Pancreas (tissue), 10 donors: Measurements from ENCODE around the gene TSPOAP1. TPM values are rescaled to one million over a fixed set of nuclear protein-coding genes. Genes with fewer than 3 reads are reported as not detected.

ENCODE experiments used
- ATAC-seq, 4 donors: fragments of 200-7000 bp; cut with Tn5 transposase; one replicate each; pipeline versions ENCODE4 v1.8.0 to v1.9.1; 2020; ENCODE audit warnings: mild to moderate bottlenecking in 4 of 4, moderate library complexity in 4 of 4
- DNase-seq, 6 donors: peaks; one replicate each; pipeline ENCODE4 v3.0.0-alpha.2; 2020
- FAIRE-seq: peaks from 2 replicates; lab custom pipeline; 2012; peaks lifted over from hg19 to GRCh38; lab: Jason Lieb, UNC
- H3K27ac ChIP-seq, 4 donors: fragments of 200-600 bp; sonication (generic); 1 replicate in 3 of 4; 2 replicates in 1 of 4; pipeline versions ENCODE4 v1.5.0 to v1.8.0; 2020
- H3K27me3 ChIP-seq, 4 donors: fragments of 200-600 bp; one replicate each; pipeline ENCODE4 v1.8.0; 2021
- H3K36me3 ChIP-seq, 3 donors: fragments of 200-600 bp; sonication (generic) in 1 of 3; one replicate each; pipeline versions ENCODE4 v1.5.0 to v1.8.0; 2020 to 2021
- H3K4me1 ChIP-seq, 3 donors: fragments of 200-600 bp; one replicate each; pipeline ENCODE4 v1.8.0; 2021
- H3K4me3 ChIP-seq, 4 donors: fragments of 200-600 bp; sonication (generic) in 2 of 4; one replicate each; pipeline versions ENCODE4 v1.5.0 to v1.8.0; 2020 to 2021
- H3K9me3 ChIP-seq, 4 donors: fragments of 200-600 bp; one replicate each; pipeline ENCODE4 v1.8.0; 2021
- WGBS, 2 donors: extraction: QIAGEN DNeasy Blood & Tissue Kit; methylation state at CpG; one replicate each; pipeline ENCODE4 v1.1.7; 2013; 5-methylcytosine and 5-hydroxymethylcytosine counted together
- intact Hi-C, 3 donors: fragments of 100-400 bp; cut with DNase I; formaldehyde crosslinking; loops; one replicate each; pipeline versions ENCODE4 v1.11.1 to v1.14.2; 2022
- polyA plus RNA-seq, 2 donors: library from polyadenylated mRNA; stranded (reverse); fragments of 200-250 nt; gene quantifications; one replicate each; pipeline ENCODE4 v1.2.3, GENCODE V29; 2013
- total RNA-seq, 6 donors: library from RNA; stranded (reverse); fragmentation: NEBNext Ultra II Directional in 4 of 6; extraction: Animal tissue kit (Norgen Biotek cat#: 25700) in 4 of 6; gene quantifications; one replicate each; pipeline versions ENCODE4 v1.2.1 to v1.2.4, GENCODE V29; 2021 to 2023
- TF ChIP-seq, protein P1 (sequence below), 4 donors: fragments of 200-600 bp; sonication (generic) in 3 of 4; IDR thresholded peaks; one replicate each; pipeline versions ENCODE4 v1.5.0 to v1.8.0; 2021; ENCODE audit warnings: antibody characterized with exemption in 4 of 4
- donor health status: healthy with polysubstance abuse.
- donor health status: DM: no; HTN: no; CAD: no; lungs with moderate emphysema.
- donor health status: DM: no; HTN: no; CAD: no.
- donor health status: control.
- donor health status: control.
- donor health status: Bipolar disorder and iron deficiency.
- donor health status: DM: yes; HTN: yes; CAD: no.
- donor health status: DM: no; HTN: no; CAD: no.
- donor health status: DM: no; HTN: no; CAD: no.
- donor health status: DM: yes; HTN: yes; CAD: no.

TSPOAP1 gene
- total and polyA plus RNA-seq, 8 donors = 7.0 to 90.2 (median 14.8) TPM

GRCh38 chr17:58291246-58291645, 37.3 kb downstream of the TSPOAP1 start:
- FAIRE-seq = no peak

GRCh38 chr17:58289869-58290268, 38.7 kb downstream of the TSPOAP1 start:
- ATAC-seq (no peak), FAIRE-seq (no peak), DNase-seq (no peak)
- Histone ChIP-seq H3K27ac (no peak overlapping the region), H3K4me3 (no peak overlapping the region), H3K4me1 (no peaks in the 10 kb centered on the region), H3K36me3 (no peaks in the 10 kb centered on the region), H3K9me3 (no peaks in the 10 kb centered on the region), H3K27me3 (peaks cover 0 to 23% (median 3%) of the 10 kb centered on the region in 4 donors)
- TF ChIP-seq, protein P1, sequence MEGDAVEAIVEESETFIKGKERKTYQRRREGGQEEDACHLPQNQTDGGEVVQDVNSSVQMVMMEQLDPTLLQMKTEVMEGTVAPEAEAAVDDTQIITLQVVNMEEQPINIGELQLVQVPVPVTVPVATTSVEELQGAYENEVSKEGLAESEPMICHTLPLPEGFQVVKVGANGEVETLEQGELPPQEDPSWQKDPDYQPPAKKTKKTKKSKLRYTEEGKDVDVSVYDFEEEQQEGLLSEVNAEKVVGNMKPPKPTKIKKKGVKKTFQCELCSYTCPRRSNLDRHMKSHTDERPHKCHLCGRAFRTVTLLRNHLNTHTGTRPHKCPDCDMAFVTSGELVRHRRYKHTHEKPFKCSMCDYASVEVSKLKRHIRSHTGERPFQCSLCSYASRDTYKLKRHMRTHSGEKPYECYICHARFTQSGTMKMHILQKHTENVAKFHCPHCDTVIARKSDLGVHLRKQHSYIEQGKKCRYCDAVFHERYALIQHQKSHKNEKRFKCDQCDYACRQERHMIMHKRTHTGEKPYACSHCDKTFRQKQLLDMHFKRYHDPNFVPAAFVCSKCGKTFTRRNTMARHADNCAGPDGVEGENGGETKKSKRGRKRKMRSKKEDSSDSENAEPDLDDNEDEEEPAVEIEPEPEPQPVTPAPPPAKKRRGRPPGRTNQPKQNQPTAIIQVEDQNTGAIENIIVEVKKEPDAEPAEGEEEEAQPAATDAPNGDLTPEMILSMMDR (IDR thresholded peaks at IDR 0.05) = no peak
- intact Hi-C loops = no loop called here
- 14 to 20% methylated on average over 2 of the region's 2 CpGs for WGBS, 2 donors

More at GRCh38 chr17:58291246-58291645, 37.3 kb downstream of the TSPOAP1 start:
- H3K4me1 ChIP-seq = no peaks in the 10 kb centered on the region
- ATAC-seq (no peak), DNase-seq (no peak)
- WGBS, 2 donors = 54 to 57% methylated on average over 5 of the region's 5 CpGs
- H3K9me3 ChIP-seq = no peaks in the 10 kb centered on the region
- H3K27me3 ChIP-seq = peaks cover 0 to 23% (median 3%) of the 10 kb centered on the region in 4 donors
- H3K27ac ChIP-seq = no peak overlapping the region
- no peaks in the 10 kb centered on the region for H3K36me3 ChIP-seq
- H3K4me3 ChIP-seq = no peak overlapping the region
- TF ChIP-seq, protein P1 (IDR thresholded peaks at IDR 0.05) = no peak
- intact Hi-C loops = no loop called here

DNA sequence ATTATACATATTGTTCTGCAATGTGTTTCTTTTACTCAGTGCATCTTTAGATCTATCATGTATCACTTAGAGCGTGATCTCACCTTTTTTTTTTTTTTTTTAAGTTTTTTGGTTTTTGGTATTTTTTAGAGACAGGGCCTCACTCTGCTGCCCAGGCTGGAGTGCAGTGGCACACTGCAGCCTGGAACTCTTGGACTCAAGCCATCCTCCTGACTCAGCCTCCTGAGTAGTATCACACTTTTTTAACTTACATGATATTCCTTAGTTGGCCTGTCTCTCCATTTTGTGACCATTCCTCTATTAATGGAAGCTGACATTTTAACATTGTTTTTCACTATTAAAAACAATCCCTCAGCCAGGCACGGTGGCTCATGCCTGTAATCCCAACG, 43.2 kb downstream of the TSPOAP1 start:
- no peaks in the 10 kb centered on the region for H3K36me3 ChIP-seq
- no peaks in the 10 kb centered on the region for H3K9me3 ChIP-seq
- no peak overlapping the region for H3K27ac ChIP-seq
- ATAC-seq = no peak
- no peak overlapping the region for H3K4me3 ChIP-seq
- TF ChIP-seq, protein P1 (IDR thresholded peaks at IDR 0.05) = no peak
- H3K27me3 ChIP-seq = peaks cover 0 to 19% (median 3%) of the 10 kb centered on the region in 4 donors
- 93 to 95% methylated on average over 3 of the region's 3 CpGs for WGBS, 2 donors
- intact Hi-C loops = no loop called here
- no peak for FAIRE-seq
- no peaks in the 10 kb centered on the region for H3K4me1 ChIP-seq
- no peak for DNase-seq

GRCh38 chr17:58284613-58285421, 43.8 kb downstream of the TSPOAP1 start:
- 64 to 75% methylated on average over 6 of the region's 6 CpGs for WGBS, 2 donors
- TF ChIP-seq, protein P1 (IDR thresholded peaks at IDR 0.05) = no peak
- ATAC-seq = no peak
- intact Hi-C loops = no loop called here
- H3K27ac ChIP-seq = no peak overlapping the region
- no peaks in the 10 kb centered on the region for H3K36me3 ChIP-seq
- H3K4me1 ChIP-seq = no peaks in the 10 kb centered on the region
- peaks cover 0 to 15% (median 3%) of the 10 kb centered on the region in 4 donors for H3K27me3 ChIP-seq
- DNase-seq = no peak
- no peak for FAIRE-seq
- H3K4me3 ChIP-seq = no peak overlapping the region
- H3K9me3 ChIP-seq = no peaks in the 10 kb centered on the region
